ENCODE measurements around the gene MRPL49. TPM values are rescaled to one million over a fixed set of nuclear protein-coding genes. Genes with fewer than 3 reads are reported as not detected.

Gene MRPL49
- total and polyA plus RNA-seq, 2 of the 13 experiments (the other 11 are each of a cell fraction or from before 2014, with no cell fraction given), result 39.2 to 53.3 TPM

- TF ChIP-seq ZNF280D (CRISPR knock-in tag; IDR thresholded peaks at IDR 0.05) (no peak), CSRNP1 (CRISPR knock-in tag; IDR thresholded peaks at IDR 0.05) (0 out of 2 replicates have a peak, but pooled peaks have one; percentile 57), RFX1 (IDR thresholded peaks at IDR 0.05) (no peak), HOXA3 (CRISPR knock-in tag; IDR thresholded peaks at IDR 0.05) (no peak), STAT6 (CRISPR knock-in tag; IDR thresholded peaks at IDR 0.05; ENCODE audit: borderline replicate concordance) (0 out of 2 replicates have a peak, but pooled peaks have one; percentile 2), GRHL1 (CRISPR knock-in tag; conservative IDR thresholded peaks at IDR 0.05) (no peak), ZNF75D (CRISPR knock-in tag; IDR thresholded peaks at IDR 0.05; ENCODE audit: borderline replicate concordance) (no peak), ZBTB10 (CRISPR knock-in tag; IDR thresholded peaks at IDR 0.05; ENCODE audit: borderline replicate concordance) (no peak), ZBTB34 (CRISPR knock-in tag; IDR thresholded peaks at IDR 0.05) (no peak), SMARCC2 (IDR thresholded peaks at IDR 0.05) (no peak), ZNF577 (CRISPR knock-in tag; IDR thresholded peaks at IDR 0.05; ENCODE audit: borderline replicate concordance, low read depth) (no peak), TFDP1 (CRISPR knock-in tag; IDR thresholded peaks at IDR 0.05; ENCODE audit: borderline replicate concordance) (no peak)
Measured at GRCh38 chr11:65083134-65083833, 38.8 kb upstream of the MRPL49 start (continued).

Data from HepG2 (cell line).